GM18507 (cell line): ENCODE measurements around the gene SLC2A1.
A peak's percentile ranks its signal among the peaks of the same experiment; 100 is the strongest.
"Not testable (repeated sequence)": the region's sequence is repeated elsewhere in the genome, so short reads cannot be mapped to it uniquely, and the experiment has no call there.

Experiments
- DNase-seq: peaks from one replicate; pipeline ENCODE4 v3.0.0; 2011; ENCODE audit warnings: low read depth; ENCODE audit not compliant: insufficient read length; ENCODE audit errors: extremely low spot score
- FAIRE-seq: peaks from 2 replicates; lab custom pipeline; 2011; peaks lifted over from hg19 to GRCh38; lab: Jason Lieb, UNC

The SLC2A1 gene

GRCh38 chr1:42917241-42917495 is 41.5 kb downstream of the SLC2A1 start:
- no peak for DNase-seq
- FAIRE-seq = no peak

- FAIRE-seq (no peak), DNase-seq (no peak)
Measured at GRCh38 chr1:42915456-42915855, 43.2 kb downstream of the SLC2A1 start.

- DNase-seq (no peak), FAIRE-seq (no peak)
Measured at GRCh38 chr1:42914092-42914627, 44.5 kb downstream of the SLC2A1 start.

- DNase-seq (no peak), FAIRE-seq (peak; percentile 72)
Measured at GRCh38 chr1:42913426-42914091, 45.1 kb downstream of the SLC2A1 start.

GRCh38 chr1:42910985-42911384 is 47.7 kb downstream of the SLC2A1 start:
- FAIRE-seq (no peak), DNase-seq (no peak)

- FAIRE-seq = no peak
- DNase-seq = no peak
Measured at GRCh38 chr1:42908046-42908445, 50.6 kb downstream of the SLC2A1 start.

GRCh38 chr1:42904434-42904833 is 54.2 kb downstream of the SLC2A1 start:
- no peak for FAIRE-seq

GRCh38 chr1:42899960-42900359 is 58.7 kb downstream of the SLC2A1 start:
- DNase-seq, FAIRE-seq: not testable (repeated sequence)

More at GRCh38 chr1:42904434-42904833, 54.2 kb downstream of the SLC2A1 start:
- no peak for DNase-seq

GRCh38 chr1:42891465-42892138 is 67.1 kb downstream of the SLC2A1 start:
- DNase-seq (no peak), FAIRE-seq (no peak)

GRCh38 chr1:42889264-42889663 is 69.4 kb downstream of the SLC2A1 start:
- DNase-seq = no peak
- no peak for FAIRE-seq

- no peak for FAIRE-seq
- DNase-seq = no peak
Measured at GRCh38 chr1:42888013-42888633, 70.5 kb downstream of the SLC2A1 start.

GRCh38 chr1:42887366-42887765 is 71.3 kb downstream of the SLC2A1 start:
- FAIRE-seq = no peak

GRCh38 chr1:42886800-42887199 is 71.9 kb downstream of the SLC2A1 start:
- DNase-seq (no peak), FAIRE-seq (no peak)

More at GRCh38 chr1:42887366-42887765, 71.3 kb downstream of the SLC2A1 start:
- no peak for DNase-seq

GRCh38 chr1:42886046-42886739 is 72.5 kb downstream of the SLC2A1 start:
- FAIRE-seq (no peak), DNase-seq (no peak)

GRCh38 chr1:42880384-42880783 is 78.3 kb downstream of the SLC2A1 start:
- FAIRE-seq (no peak), DNase-seq (no peak)

- FAIRE-seq = no peak
Measured at GRCh38 chr1:42877380-42877779, 81.3 kb downstream of the SLC2A1 start.

GRCh38 chr1:42876009-42876408 is 82.7 kb downstream of the SLC2A1 start:
- no peak for DNase-seq
- FAIRE-seq = no peak

More at GRCh38 chr1:42877380-42877779, 81.3 kb downstream of the SLC2A1 start:
- DNase-seq = no peak
